Stimulated activated CD4-positive, alpha-beta T cell treated with anti-CD3 and anti-CD28 coated beads, Interleukin-15, amount 100 ng/mL, for 1 hour (primary cell): ENCODE results near the gene SCARF2.
"Not testable (repeated sequence)": the region's sequence is repeated elsewhere in the genome, so short reads cannot be mapped to it uniquely, and the experiment has no call there.

ENCODE experiments used
- DNase-seq, 2 donors: peaks; one replicate each; pipeline ENCODE4 v3.0.0-alpha.2; 2020; ENCODE audit warnings: low read depth in 1 of 2, low spot score in 1 of 2

Gene SCARF2

DNA sequence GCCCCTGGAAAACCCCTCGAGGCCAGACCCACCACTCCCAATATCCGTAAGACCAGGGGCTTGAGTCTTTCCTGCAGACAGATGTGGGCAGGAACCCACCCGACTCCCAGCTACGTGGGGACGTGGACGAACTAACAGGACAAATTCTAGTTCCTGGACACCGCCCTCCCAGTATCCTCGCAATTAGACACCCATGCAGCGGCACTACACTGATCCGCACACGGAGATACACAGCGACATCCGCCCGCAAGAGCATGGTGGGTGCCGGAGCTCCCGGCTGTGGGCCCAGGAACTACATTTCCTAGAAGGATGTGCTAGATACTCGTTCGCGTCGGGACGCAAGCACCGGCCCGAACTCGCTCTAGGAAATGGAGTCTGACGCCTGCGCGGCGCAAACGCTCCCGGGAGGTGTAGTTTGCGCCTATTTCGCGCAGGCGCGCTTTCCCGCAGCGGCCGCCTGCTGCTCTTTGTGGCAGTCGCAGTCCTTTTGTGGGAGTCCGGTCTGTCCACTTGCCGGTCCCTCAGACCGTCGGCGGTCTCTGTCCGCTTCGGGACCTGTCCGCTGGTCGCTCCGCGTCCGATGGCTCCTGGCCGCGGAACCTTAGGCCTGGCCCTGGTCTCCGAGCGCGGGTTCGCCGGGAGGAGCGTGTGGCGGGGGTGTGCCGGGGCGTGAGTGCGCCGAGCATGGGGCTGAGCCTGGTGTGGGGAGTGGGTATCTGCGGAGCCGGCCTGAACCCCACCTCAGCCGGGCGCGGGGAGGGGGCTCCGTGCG, 43.7 kb downstream of the SCARF2 start, which contains the start of gene ZNF74:
ZNF74 (plus strand) TSS at position 447 of the 772 bp plus-strand sequence. CDS start 478 bp downstream, outside the sequence.
- peak; percentile 63 to 70 for DNase-seq

- no peak for DNase-seq
These were observed 44.5 kb downstream of the SCARF2 start for GRCh38 chr22:20392983-20393704.

DNA sequence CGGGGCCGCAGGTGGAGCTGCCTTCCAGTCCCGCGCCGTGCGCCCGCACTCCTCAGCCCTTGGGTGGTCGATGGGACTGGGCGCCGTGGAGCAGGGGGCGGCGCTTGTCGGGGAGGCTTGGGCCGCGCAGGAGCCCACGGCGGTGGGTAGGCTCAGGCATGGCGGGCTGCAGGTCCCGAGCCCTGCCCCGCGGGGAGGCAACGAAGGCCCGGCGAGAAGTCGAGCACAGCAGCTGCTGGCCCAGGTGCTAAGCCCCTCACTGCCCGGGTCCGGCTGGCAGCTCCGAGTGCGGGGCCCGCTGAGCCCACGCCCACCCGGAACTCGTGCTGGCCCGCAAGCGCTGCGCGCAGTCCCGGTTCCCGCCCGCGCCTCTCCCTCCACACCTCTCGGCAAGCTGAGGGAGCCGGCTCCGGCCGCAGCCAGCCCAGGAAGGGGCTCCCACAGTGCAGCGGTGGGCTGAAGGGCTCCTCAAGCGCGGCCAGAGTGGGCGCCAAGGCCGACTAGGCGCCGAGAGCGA, 45.2 kb downstream of the SCARF2 start:
- not testable (repeated sequence) for DNase-seq

DNA sequence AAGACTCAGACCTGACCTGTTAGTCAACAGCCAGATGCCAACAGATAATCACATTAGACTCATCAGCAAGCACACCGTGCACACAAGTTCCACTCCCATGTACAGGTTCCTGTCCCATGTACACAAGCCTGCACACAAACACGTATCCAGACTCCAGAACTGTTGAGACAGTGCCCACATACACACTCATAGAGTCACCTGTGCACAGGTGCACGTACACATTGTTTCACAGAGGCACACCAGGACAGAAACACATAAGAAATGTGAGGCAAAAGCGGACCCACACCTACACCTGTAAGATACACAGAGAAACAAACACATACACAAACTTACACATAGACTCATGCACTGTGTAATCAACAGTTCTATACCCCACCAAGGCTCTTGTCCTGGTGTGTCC, 46.4 kb downstream of the SCARF2 start:
- no peak for DNase-seq

GRCh38 chr22:20390394-20390907, 47.2 kb downstream of the SCARF2 start:
- no peak for DNase-seq

DNA sequence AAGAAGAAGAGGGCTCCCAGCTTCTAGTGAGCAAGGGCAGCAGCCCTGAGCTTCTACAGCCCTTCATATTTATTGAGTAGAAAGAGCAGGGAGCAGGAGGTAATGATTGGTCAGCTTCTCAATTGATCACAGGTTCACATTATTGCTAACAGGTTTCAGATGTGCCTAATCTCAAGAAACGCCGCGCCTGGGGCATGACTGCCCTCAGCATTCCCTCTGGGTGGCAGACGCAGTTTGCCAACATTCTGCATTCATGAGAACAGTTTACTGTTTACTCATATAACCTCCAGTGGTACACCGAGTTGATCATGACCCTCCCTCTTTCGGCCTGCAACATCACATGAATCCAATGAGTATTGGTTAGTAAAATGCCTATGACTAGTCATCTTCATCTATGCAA, 48.3 kb downstream of the SCARF2 start:
- no peak for DNase-seq

GRCh38 chr22:20388200-20388599, 49.4 kb downstream of the SCARF2 start:
- DNase-seq = no peak

GRCh38 chr22:20386972-20387371, 50.7 kb downstream of the SCARF2 start:
- no peak for DNase-seq

- DNase-seq = no peak
These were observed 51.3 kb downstream of the SCARF2 start for GRCh38 chr22:20386336-20386735.

- no peak for DNase-seq
These were observed 52.8 kb downstream of the SCARF2 start for GRCh38 chr22:20384865-20385264.

GRCh38 chr22:20384171-20384570, 53.5 kb downstream of the SCARF2 start:
- no peak for DNase-seq

- no peak for DNase-seq
These were observed 54.1 kb downstream of the SCARF2 start for GRCh38 chr22:20383538-20383937.

DNA sequence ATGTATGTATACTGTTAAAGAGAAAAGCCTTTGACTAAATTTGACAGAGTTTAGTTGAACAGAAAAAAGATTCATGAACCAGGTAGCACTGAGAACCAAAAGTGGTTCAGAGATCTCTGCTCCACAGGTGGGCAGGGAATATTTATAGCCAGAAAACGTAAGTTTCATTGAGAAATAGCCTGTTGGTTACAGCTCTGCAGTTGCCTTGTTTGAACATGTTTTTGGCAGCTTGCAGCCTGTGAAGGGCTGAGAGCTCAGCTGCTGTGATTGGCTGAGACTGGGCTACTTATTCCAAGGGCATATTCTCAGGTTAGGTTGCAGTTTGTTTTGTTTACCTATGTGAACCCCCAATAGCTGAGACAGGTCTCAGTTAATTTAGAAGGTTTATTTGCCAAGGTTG, 57.1 kb downstream of the SCARF2 start:
- no peak for DNase-seq

DNA sequence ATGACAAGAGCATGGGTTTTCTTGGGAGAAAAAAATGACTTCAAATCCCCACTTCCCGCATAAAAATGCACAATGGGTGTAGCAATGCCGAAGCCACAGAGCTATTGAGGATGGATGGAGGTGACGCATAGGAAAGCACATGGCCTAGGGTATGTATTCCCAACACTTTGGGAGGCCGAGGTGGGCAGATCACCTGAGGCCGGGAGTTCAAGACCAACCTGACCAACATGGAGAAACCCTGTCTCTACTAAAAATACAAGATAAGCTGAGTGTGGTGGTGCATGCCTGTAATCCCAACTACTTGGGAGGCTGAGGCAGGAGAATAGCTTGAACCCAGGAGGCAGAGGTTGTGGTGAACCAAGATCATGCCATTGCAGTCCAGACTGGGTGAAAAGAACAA, 58.9 kb downstream of the SCARF2 start:
- DNase-seq = not testable (repeated sequence)

DNA sequence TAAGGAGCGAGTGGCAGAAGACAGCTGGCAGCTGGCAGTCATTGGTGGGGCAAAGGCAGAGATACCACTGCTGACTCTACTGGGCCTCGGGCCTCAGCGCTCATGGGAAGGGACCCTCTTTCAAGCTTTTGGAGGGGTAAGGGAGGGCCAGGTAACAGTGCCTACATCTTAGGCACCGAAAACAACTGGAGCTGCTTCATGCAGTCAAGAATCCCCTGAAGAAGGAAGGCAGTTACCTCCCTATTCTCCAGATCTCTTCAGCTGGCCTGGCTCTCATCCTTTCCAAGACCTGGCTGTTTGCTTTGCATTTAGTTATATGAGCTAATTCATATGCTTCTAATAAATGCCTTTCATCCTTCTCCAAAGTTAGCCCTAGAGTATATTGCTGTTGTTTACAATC, 59.5 kb downstream of the SCARF2 start:
- DNase-seq = no peak

GRCh38 chr22:20376983-20377382, 60.6 kb downstream of the SCARF2 start:
- not testable (repeated sequence) for DNase-seq

- DNase-seq = not testable (repeated sequence)
These were observed 61.3 kb downstream of the SCARF2 start for GRCh38 chr22:20376281-20376680.
